MV-4-11 (cell line): ENCODE results near the gene PREX1.

ENCODE experiments used
- DNase-seq: peaks from one replicate; lab custom pipeline; 2025; lab: John Stamatoyannopoulos, UW

The PREX1 gene

DNA sequence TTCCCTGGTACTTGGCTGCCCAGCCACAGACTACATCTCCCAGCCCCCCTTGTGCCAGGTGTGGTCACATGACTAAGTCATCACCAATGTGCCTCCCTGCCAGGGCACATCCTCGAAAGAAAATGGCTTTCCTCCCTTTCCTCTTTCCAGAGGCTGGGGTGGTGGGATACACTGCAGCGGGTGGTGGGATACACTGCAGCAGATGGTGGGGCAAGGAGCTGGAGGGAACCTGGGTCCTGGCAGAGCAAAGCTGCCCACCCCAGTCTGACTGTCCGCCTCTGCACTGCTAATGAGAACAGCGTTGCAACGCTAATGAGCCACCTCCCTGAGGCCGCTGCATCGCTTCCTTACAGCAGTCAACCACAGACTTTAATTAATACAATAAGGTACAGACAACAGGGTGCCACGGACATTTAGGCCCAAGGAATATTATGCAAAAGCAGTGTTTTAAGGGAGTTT, 125.3 kb downstream of the PREX1 start:
- peak; percentile 36 for DNase-seq

GRCh38 chr20:48701702-48702101, 126.1 kb downstream of the PREX1 start:
- DNase-seq: no peak

DNA sequence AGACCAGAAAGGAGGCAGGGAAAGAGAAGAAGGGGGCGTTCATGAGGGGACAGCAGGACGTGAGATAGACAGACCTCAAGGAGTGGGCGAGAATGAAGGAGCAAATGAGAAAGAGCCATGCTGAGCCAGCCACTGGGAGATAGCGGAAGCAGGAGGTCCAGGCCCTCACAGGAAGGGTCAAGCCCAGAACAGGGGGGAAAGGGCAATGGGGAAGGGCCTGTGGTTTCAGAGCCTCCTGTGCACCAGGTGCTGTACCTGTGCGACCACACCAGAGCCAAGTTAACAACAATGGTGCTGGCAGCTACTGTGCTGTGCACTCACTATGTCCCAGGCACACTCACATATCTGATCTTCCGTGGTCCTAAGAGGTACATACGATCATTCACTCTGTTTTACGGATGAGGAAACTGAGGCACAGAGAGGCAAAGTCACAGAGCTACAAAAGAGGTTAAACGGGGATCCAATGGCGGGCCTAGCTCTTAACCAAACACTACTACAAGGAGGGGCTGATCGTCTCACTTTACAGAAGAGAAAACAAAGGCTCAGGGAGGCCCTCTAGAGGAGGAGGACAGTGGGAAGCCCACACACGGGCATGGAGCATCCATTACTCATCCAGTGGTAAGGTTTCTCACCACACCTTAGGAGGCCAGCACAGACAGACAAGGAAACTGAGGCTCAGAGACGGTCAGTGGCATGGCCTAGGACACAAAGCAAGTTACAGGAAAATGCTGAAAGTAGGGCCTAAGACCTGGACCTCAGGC, 129.1 kb downstream of the PREX1 start:
- DNase-seq: no peak

DNA sequence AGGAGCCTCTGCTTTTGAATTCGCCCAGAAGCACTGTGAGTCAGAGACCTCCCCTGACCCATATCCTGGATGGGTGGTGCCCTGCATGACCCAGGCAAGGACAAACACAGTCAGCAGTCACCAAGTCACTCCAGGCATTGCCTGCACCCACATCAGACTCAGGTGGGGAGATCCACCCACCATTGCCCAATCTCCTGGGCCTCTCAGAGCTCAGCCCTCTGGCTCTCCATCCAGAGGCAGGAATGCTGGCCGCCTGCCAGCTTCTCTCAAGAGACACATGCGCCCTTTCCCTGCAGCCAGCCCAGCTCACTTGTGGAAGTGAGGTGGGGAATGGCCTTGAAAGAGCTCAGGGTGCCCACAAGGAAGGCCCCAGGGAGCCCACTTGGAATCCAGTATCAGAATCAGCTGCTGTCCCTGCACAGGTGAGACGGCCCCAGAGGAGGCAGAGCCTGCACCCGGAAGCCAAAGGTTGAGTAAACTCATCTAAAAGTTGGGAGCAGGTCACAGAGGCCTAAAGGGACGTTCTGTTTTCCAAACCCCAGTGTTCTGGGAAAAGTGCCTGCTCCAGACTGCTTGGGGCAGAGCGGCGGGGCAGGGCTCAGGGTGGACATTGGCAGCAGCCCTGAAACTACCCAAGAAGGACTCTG, 129.8 kb downstream of the PREX1 start:
- no peak for DNase-seq

GRCh38 chr20:48696671-48697070, 131.1 kb downstream of the PREX1 start:
- no peak for DNase-seq

- no peak for DNase-seq
These were observed 132.1 kb downstream of the PREX1 start for GRCh38 chr20:48695738-48696137.

- DNase-seq: no peak
These were observed 132.5 kb downstream of the PREX1 start for GRCh38 chr20:48695255-48695654.

- no peak for DNase-seq
These were observed 133.4 kb downstream of the PREX1 start for GRCh38 chr20:48694381-48694865.

- no peak for DNase-seq
These were observed 136.3 kb downstream of the PREX1 start for GRCh38 chr20:48691523-48691922.

GRCh38 chr20:48690888-48691287, 136.9 kb downstream of the PREX1 start:
- DNase-seq: peak; percentile 94

DNA sequence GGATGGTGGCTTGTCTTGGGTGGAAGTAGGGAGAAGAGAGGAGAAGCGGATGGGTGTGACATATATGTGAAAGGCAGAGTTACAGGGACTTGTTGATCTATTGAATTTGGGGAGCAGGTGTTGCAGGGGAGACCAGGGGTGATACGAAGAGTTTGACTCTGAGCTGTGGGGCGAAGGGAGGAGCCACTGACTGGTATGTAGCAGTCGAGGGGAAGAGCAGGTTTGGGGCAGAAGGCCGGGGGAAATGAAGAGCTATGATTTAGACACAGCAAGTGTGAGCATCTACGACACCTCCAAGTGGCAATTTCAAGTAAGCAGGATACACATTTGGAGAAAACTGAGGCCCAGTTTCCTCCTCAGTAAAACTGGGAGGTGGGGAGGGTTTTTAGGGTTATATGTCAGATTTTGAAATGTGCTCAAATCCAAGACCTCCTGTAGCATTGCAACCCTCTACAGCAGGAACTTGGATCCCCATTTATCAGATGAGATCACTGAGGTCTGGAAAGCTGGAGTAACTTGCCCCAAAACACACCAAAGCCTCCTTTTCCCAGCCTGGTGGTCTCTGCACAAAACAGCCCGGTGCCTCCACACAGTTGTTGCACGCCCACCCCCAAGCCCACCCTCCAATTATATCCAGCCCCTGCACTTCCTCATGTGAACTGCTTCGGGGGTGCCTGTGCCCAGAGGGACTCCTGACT, 137.8 kb downstream of the PREX1 start:
- DNase-seq: no peak

- DNase-seq: no peak
These were observed 138.4 kb downstream of the PREX1 start for GRCh38 chr20:48689388-48689787.

DNA sequence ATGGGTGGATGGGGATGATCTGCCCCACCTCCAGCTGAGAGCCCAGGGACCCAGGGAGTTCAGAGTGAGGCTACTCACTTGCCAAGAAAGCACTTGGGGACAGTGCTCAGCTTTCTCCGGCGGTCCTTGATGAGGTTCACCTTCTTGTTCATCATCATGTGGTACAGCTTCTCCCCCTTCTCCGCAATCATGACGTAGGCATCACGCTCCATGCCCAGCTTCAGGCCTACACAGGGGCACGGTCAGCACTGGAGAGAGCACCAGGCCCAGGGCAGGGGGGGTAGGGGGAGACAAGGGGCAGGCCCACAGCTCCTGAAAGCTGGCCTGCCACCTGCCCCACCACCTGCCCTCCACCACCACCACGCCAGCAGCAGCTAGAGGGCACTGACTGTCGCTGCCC, 139.2 kb downstream of the PREX1 start:
- no peak for DNase-seq

DNA sequence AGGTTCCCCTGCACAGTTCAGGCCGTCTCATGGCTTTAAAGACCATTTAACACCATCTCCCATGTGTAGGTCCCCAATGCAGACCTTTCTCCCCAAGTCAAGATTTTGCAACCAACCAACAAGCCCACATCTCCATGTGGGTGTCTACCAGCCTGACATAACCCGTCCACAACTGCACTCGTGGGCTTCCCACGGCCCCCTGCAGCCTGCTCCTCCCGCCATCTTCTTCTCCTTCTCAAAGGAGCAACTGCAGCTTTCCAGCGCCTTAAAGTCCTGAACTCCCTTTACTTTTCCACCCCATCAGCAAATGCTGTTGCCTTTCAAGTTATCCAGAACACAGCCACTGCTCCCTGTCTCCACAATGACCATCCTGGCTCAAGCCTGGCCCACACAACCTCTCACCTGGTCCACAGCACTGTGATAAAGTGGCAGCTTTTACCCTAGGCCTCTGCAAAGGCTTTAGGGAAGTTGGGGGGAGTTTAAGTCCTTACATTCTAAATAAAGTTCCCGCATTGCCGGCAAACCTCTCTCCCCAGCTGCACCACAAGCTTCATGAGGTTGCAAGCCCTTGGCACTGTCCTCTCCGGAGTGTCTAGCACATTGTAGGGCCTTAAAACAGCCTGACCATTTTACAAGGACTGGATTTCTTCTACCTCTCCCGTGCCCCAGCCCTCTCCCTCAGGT, 140.5 kb downstream of the PREX1 start:
- DNase-seq: peak; percentile 69

- no peak for DNase-seq
These were observed 141.3 kb downstream of the PREX1 start for GRCh38 chr20:48686238-48687116.

- no peak for DNase-seq
These were observed 142.5 kb downstream of the PREX1 start for GRCh38 chr20:48685300-48685699.

- peak; percentile 44 for DNase-seq
These were observed 143.2 kb downstream of the PREX1 start for GRCh38 chr20:48684501-48685041.

- no peak for DNase-seq
These were observed 144.2 kb downstream of the PREX1 start for GRCh38 chr20:48683467-48684175.

- no peak for DNase-seq
These were observed 145.1 kb downstream of the PREX1 start for GRCh38 chr20:48682529-48683363.
